Stimulated activated CD8-positive, alpha-beta memory T cell treated with anti-CD3 and anti-CD28 coated beads, Interleukin-7, amount 100 ng/mL, for 24 hours (primary cell): ENCODE data around the gene PEX11G.
"Not testable (repeated sequence)": the region's sequence is repeated elsewhere in the genome, so short reads cannot be mapped to it uniquely, and the experiment has no call there.

ENCODE experiments used
- DNase-seq: peaks from one replicate; pipeline ENCODE4 v3.0.0-alpha.2; 2020; ENCODE audit warnings: low read depth

Gene PEX11G

GRCh38 chr19:7467009-7467989, 21.5 kb downstream of the PEX11G start:
- DNase-seq = no peak

- DNase-seq = no peak
Measured at GRCh38 chr19:7463575-7463974, 25.3 kb downstream of the PEX11G start.

- DNase-seq = no peak
Measured at GRCh38 chr19:7461841-7462629, 26.8 kb downstream of the PEX11G start.

GRCh38 chr19:7460562-7460966, 28.3 kb downstream of the PEX11G start:
- DNase-seq = no peak

- DNase-seq = no peak
Measured at GRCh38 chr19:7459773-7460172, 29.1 kb downstream of the PEX11G start.

- DNase-seq = no peak
Measured at GRCh38 chr19:7458675-7459074, 30.2 kb downstream of the PEX11G start.

GRCh38 chr19:7456964-7457541, 31.8 kb downstream of the PEX11G start:
- no peak for DNase-seq

- no peak for DNase-seq
Measured at GRCh38 chr19:7455600-7456296, 33.1 kb downstream of the PEX11G start.

- no peak for DNase-seq
Measured at GRCh38 chr19:7454998-7455397, 33.8 kb downstream of the PEX11G start.

- no peak for DNase-seq
Measured at GRCh38 chr19:7450243-7451223, 38.3 kb downstream of the PEX11G start.

GRCh38 chr19:7449391-7450070, 39.3 kb downstream of the PEX11G start:
- not testable (repeated sequence) for DNase-seq

- DNase-seq = no peak
Measured at GRCh38 chr19:7447648-7448047, 41.2 kb downstream of the PEX11G start.

- no peak for DNase-seq
Measured at GRCh38 chr19:7445104-7445503, 43.7 kb downstream of the PEX11G start.

- no peak for DNase-seq
Measured at GRCh38 chr19:7444042-7444441, 44.8 kb downstream of the PEX11G start.

- no peak for DNase-seq
Measured at GRCh38 chr19:7442423-7442822, 46.4 kb downstream of the PEX11G start.

GRCh38 chr19:7441468-7442146, 47.2 kb downstream of the PEX11G start:
- no peak for DNase-seq

GRCh38 chr19:7440188-7440975, 48.5 kb downstream of the PEX11G start:
- no peak for DNase-seq

GRCh38 chr19:7435586-7435985, 53.2 kb downstream of the PEX11G start:
- no peak for DNase-seq

GRCh38 chr19:7434391-7434790, 54.4 kb downstream of the PEX11G start:
- DNase-seq = no peak
